Neural cell (in vitro differentiated cells): Measurements from ENCODE around the gene HMBS.

Source experiments
- EP300 ChIP-seq: fragments of 450-650 bp; conservative IDR thresholded peaks from 2 replicates; pipeline ENCODE4 v1.6.1; 2014; ENCODE audit warnings: antibody characterized with exemption, mild to moderate bottlenecking, moderate library complexity; ENCODE audit not compliant: poor library complexity, severe bottlenecking
- EZH2 ChIP-seq: fragments of 200-600, 300-800 bp; shearing (Covaris generic), sonication (generic); IDR thresholded peaks from 2 replicates; pipeline ENCODE4 v1.6.1; 2014; ENCODE audit warnings: antibody characterized with exemption, low read length, borderline replicate concordance, mild to moderate bottlenecking; ENCODE audit not compliant: insufficient read depth, poor library complexity, severe bottlenecking
- MXI1 ChIP-seq: fragments of 450-650 bp; conservative IDR thresholded peaks from 2 replicates; pipeline ENCODE4 v1.6.1; 2014; ENCODE audit warnings: antibody characterized with exemption, mild to moderate bottlenecking; ENCODE audit not compliant: poor library complexity, severe bottlenecking
- POLR2AphosphoS5 ChIP-seq: IDR thresholded peaks from 2 replicates; pipeline ENCODE4 v1.6.1; 2012
- RAD21 ChIP-seq: fragments of 450-650 bp; conservative IDR thresholded peaks from 2 replicates; pipeline ENCODE4 v1.6.1; 2014; ENCODE audit warnings: antibody characterized with exemption, mild to moderate bottlenecking, moderate library complexity
- REST ChIP-seq: IDR thresholded peaks from 2 replicates; pipeline ENCODE4 v1.6.1; 2012; ENCODE audit warnings: borderline replicate concordance
- SMC3 ChIP-seq: fragments of 450-650 bp; conservative IDR thresholded peaks from 2 replicates; pipeline ENCODE4 v1.6.1; 2014; ENCODE audit warnings: antibody characterized with exemption, mild to moderate bottlenecking, moderate library complexity; ENCODE audit not compliant: poor library complexity
- TF ChIP-seq, protein P1 (sequence below): fragments of 450-650 bp; IDR thresholded peaks from 2 replicates; pipeline ENCODE4 v1.5.1; 2014; ENCODE audit warnings: antibody characterized with exemption, mild to moderate bottlenecking, moderate library complexity; ENCODE audit not compliant: poor library complexity, severe bottlenecking

- TF ChIP-seq POLR2AphosphoS5 (no peak), EZH2 (no peak), RAD21 (no peak), EP300 (no peak), MXI1 (no peak), REST (no peak), SMC3 (no peak)
- TF ChIP-seq, protein P1, sequence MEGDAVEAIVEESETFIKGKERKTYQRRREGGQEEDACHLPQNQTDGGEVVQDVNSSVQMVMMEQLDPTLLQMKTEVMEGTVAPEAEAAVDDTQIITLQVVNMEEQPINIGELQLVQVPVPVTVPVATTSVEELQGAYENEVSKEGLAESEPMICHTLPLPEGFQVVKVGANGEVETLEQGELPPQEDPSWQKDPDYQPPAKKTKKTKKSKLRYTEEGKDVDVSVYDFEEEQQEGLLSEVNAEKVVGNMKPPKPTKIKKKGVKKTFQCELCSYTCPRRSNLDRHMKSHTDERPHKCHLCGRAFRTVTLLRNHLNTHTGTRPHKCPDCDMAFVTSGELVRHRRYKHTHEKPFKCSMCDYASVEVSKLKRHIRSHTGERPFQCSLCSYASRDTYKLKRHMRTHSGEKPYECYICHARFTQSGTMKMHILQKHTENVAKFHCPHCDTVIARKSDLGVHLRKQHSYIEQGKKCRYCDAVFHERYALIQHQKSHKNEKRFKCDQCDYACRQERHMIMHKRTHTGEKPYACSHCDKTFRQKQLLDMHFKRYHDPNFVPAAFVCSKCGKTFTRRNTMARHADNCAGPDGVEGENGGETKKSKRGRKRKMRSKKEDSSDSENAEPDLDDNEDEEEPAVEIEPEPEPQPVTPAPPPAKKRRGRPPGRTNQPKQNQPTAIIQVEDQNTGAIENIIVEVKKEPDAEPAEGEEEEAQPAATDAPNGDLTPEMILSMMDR, result no peak
These were observed 7.5 kb downstream of the HMBS start for GRCh38 chr11:119091966-119092879.
